Muscle layer of duodenum (tissue), 2 donors: ENCODE results near the gene S100A14.
"Not testable (repeated sequence)": the region's sequence is repeated elsewhere in the genome, so short reads cannot be mapped to it uniquely, and the experiment has no call there.

Experiments used
- H3K27ac ChIP-seq: one replicate; pipeline ENCODE4 v1.7.0; 2013; ENCODE audit warnings: mild to moderate bottlenecking, low read length
- H3K27me3 ChIP-seq: one replicate; pipeline ENCODE4 v1.7.0; 2013; ENCODE audit warnings: low read depth, mild to moderate bottlenecking, control low read depth, low read length
- H3K36me3 ChIP-seq, 2 donors: one replicate each; pipeline ENCODE4 v1.7.0; 2013; ENCODE audit warnings: low read length in 2 of 2, control low read depth in 1 of 2, mild to moderate bottlenecking in 1 of 2; ENCODE audit not compliant: insufficient read depth in 2 of 2, control insufficient read depth in 1 of 2
- H3K4me1 ChIP-seq, 2 donors: one replicate each; pipeline ENCODE4 v1.7.0; 2013; ENCODE audit warnings: low read length in 2 of 2, mild to moderate bottlenecking in 2 of 2, control low read depth in 1 of 2, moderate library complexity in 1 of 2; ENCODE audit not compliant: insufficient read depth in 2 of 2, control insufficient read depth in 1 of 2
- H3K4me3 ChIP-seq, 2 donors: one replicate each; pipeline ENCODE4 v1.7.0; 2013; ENCODE audit warnings: low read length in 2 of 2, low read depth in 1 of 2, mild to moderate bottlenecking in 1 of 2
- H3K9me3 ChIP-seq, 2 donors: one replicate each; pipeline ENCODE4 v1.7.0; 2013; ENCODE audit warnings: low read length in 2 of 2, control low read depth in 1 of 2, mild to moderate bottlenecking in 1 of 2; ENCODE audit not compliant: control insufficient read depth in 1 of 2
- donor health status: healthy.

Gene S100A14

GRCh38 chr1:153649137-153649862 is 33.2 kb upstream of the S100A14 start:
- no peaks in the 10 kb centered on the region for H3K9me3 ChIP-seq
- no peak overlapping the region for H3K27ac ChIP-seq
- no peak overlapping the region for H3K4me3 ChIP-seq
- H3K36me3 ChIP-seq: peaks cover 19 to 27% of the 10 kb centered on the region in 2 donors
- no peaks in the 10 kb centered on the region for H3K27me3 ChIP-seq
- H3K4me1 ChIP-seq: no peaks in the 10 kb centered on the region

- peaks cover 31 to 39% of the 10 kb centered on the region in 2 donors for H3K36me3 ChIP-seq
- peaks cover 0 to 4% of the 10 kb centered on the region in 2 donors for H3K4me1 ChIP-seq
- no peaks in the 10 kb centered on the region for H3K9me3 ChIP-seq
- no peak overlapping the region for H3K4me3 ChIP-seq
- no peaks in the 10 kb centered on the region for H3K27me3 ChIP-seq
- H3K27ac ChIP-seq: no peak overlapping the region
Observed at GRCh38 chr1:153648000-153648643, 32.0 kb upstream of the S100A14 start.

GRCh38 chr1:153647346-153647714 is 31.2 kb upstream of the S100A14 start:
- Histone ChIP-seq H3K27me3 (no peaks in the 10 kb centered on the region), H3K27ac (no peak overlapping the region), H3K4me3 (no peak overlapping the region), H3K4me1 (peaks cover 0 to 4% of the 10 kb centered on the region in 2 donors), H3K9me3 (no peaks in the 10 kb centered on the region), H3K36me3 (peaks cover 39 to 47% of the 10 kb centered on the region in 2 donors)

- no peaks in the 10 kb centered on the region for H3K27me3 ChIP-seq
- H3K9me3 ChIP-seq: no peaks in the 10 kb centered on the region
- no peak overlapping the region for H3K4me3 ChIP-seq
- peaks cover 0 to 4% of the 10 kb centered on the region in 2 donors for H3K4me1 ChIP-seq
- peaks cover 44 to 52% of the 10 kb centered on the region in 2 donors for H3K36me3 ChIP-seq
- H3K27ac ChIP-seq: no peak overlapping the region
Observed at GRCh38 chr1:153646672-153647345, 30.7 kb upstream of the S100A14 start.

GRCh38 chr1:153643816-153644215 is 27.7 kb upstream of the S100A14 start:
- peaks cover 65 to 79% of the 10 kb centered on the region in 2 donors for H3K36me3 ChIP-seq
- H3K9me3 ChIP-seq: no peaks in the 10 kb centered on the region
- H3K4me1 ChIP-seq: peaks cover 4% of the 10 kb centered on the region in 2 donors
- no peak overlapping the region for H3K27ac ChIP-seq
- H3K4me3 ChIP-seq: no peak overlapping the region
- H3K27me3 ChIP-seq: no peaks in the 10 kb centered on the region

- H3K27me3 ChIP-seq: no peaks in the 10 kb centered on the region
- H3K9me3 ChIP-seq: no peaks in the 10 kb centered on the region
- no peak overlapping the region for H3K27ac ChIP-seq
- no peak overlapping the region for H3K4me3 ChIP-seq
- H3K36me3 ChIP-seq: peaks cover 71 to 86% of the 10 kb centered on the region in 2 donors
- H3K4me1 ChIP-seq: peaks cover 4 to 5% of the 10 kb centered on the region in 2 donors
Observed at GRCh38 chr1:153643100-153643499, 27.0 kb upstream of the S100A14 start.

- no peaks in the 10 kb centered on the region for H3K9me3 ChIP-seq
- H3K36me3 ChIP-seq: peaks cover 77 to 95% of the 10 kb centered on the region in 2 donors
- no peak overlapping the region for H3K4me3 ChIP-seq
- no peaks in the 10 kb centered on the region for H3K27me3 ChIP-seq
- peaks cover 4 to 15% of the 10 kb centered on the region in 2 donors for H3K4me1 ChIP-seq
- no peak overlapping the region for H3K27ac ChIP-seq
Observed at GRCh38 chr1:153642161-153642560, 26.0 kb upstream of the S100A14 start.

GRCh38 chr1:153640861-153641260 is 24.7 kb upstream of the S100A14 start:
- Histone ChIP-seq H3K36me3 (peaks cover 79 to 92% of the 10 kb centered on the region in 2 donors), H3K4me3 (no peak overlapping the region), H3K4me1 (peaks cover 4 to 25% of the 10 kb centered on the region in 2 donors), H3K27me3 (no peaks in the 10 kb centered on the region), H3K9me3 (no peaks in the 10 kb centered on the region), H3K27ac (no peak overlapping the region)

- peaks cover 4 to 31% of the 10 kb centered on the region in 2 donors for H3K4me1 ChIP-seq
- peaks cover 73 to 86% of the 10 kb centered on the region in 2 donors for H3K36me3 ChIP-seq
- not testable (repeated sequence) for H3K27me3 ChIP-seq
Observed at GRCh38 chr1:153640213-153640612, 24.1 kb upstream of the S100A14 start.

GRCh38 chr1:153639280-153639679 is 23.2 kb upstream of the S100A14 start:
- Histone ChIP-seq H3K36me3 (peaks cover 69 to 76% of the 10 kb centered on the region in 2 donors), H3K27me3 (no peaks in the 10 kb centered on the region), H3K9me3 (no peaks in the 10 kb centered on the region), H3K4me1 (peaks cover 4 to 32% of the 10 kb centered on the region in 2 donors), H3K4me3 (no peak overlapping the region), H3K27ac (no peak overlapping the region)

More at GRCh38 chr1:153640213-153640612, 24.1 kb upstream of the S100A14 start:
- H3K9me3 ChIP-seq, H3K4me3 ChIP-seq, H3K27ac ChIP-seq: not testable (repeated sequence)

- Histone ChIP-seq H3K36me3 (peaks cover 59 to 70% of the 10 kb centered on the region in 2 donors), H3K27ac (no peak overlapping the region), H3K4me3 (no peak overlapping the region), H3K9me3 (no peaks in the 10 kb centered on the region), H3K4me1 (peaks cover 0 to 34% of the 10 kb centered on the region in 2 donors), H3K27me3 (no peaks in the 10 kb centered on the region)
Observed at GRCh38 chr1:153638261-153638660, 22.1 kb upstream of the S100A14 start.
